Femur (tissue), 1 donor: ENCODE results near the gene TENM3.

ENCODE experiments used
- DNase-seq: peaks from one replicate; pipeline ENCODE4 v3.0.0-alpha.2; 2017

The TENM3 gene

DNA sequence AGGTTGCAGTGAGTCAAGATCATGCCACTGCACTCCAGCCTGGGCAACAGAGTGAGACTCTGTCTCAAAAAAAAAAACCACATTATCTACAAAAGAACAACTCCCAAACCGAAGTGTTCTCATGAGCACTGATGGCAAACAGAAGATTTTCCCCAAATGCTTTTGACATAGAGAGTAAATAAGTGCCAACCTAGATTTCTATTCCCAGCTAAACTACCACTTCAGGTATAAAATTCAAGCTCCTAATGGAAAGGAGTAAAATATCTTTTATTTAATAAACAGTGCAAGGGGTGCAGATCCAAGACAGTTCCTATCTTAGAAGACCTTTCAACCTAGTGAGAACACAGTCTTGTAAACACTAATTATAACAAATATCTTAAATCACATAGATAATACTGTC is 170.3 kb downstream of the TENM3 start:
- no peak for DNase-seq

DNA sequence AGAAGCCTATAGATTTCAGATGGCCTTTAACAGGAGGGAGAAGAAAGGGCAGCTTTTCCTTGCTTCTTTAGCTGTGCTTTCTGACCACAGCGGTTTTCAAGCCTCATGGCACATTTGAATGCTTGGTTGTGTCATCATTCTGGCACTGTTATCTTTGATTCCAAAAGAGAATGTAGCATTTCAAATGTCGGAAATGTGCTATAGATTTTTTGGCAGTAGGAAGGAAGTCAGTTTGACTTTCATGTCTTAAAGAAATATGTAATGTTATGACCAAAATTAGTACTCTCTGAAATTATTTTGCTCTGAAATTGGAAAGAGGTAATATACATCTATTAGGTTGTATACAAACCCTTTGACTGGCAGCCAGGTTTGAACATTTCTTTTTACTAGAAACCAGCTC is 171.9 kb downstream of the TENM3 start:
- DNase-seq = no peak

- no peak for DNase-seq
These were observed 172.9 kb downstream of the TENM3 start for GRCh38 chr4:182416067-182416466.

- no peak for DNase-seq
These were observed 175.0 kb downstream of the TENM3 start for GRCh38 chr4:182418054-182418734.

DNA sequence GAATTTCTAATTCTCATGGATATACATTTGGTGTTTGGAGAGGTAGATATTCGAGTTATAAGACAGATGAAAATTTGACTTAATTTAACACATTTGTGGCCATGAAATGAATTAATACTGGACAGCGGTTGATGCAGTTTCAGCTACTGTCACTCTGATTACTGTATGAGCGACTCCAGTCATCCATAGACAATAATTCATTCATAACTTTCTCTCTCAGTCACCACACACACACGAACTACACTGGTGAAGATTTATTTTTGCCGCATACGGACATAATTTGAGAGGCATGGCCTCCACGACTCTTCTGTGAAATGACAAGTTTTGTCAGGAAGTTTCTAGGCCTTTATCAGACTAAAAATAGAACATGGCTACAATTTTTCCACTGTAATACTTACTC is 177.0 kb downstream of the TENM3 start:
- no peak for DNase-seq

GRCh38 chr4:182421753-182422152 is 178.6 kb downstream of the TENM3 start:
- peak; percentile 40 for DNase-seq

DNA sequence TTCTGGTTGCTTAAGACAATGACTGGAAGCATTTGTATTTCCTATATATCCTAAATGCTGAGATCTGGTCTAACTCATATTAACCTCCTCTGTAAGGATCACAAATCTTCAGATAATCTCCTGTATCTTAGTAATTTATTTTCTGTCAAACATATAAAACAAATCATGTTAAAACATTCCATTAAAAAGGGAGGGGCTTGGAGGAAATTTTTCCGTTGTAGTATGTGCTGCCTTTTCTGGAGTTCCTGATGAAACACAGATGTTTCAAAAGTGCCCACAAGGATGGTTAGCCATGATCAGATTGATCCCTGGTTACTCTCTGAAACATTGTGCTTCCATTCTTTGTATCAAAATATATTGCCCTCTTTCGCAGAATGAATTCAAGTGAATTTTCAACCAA is 182.1 kb downstream of the TENM3 start:
- no peak for DNase-seq

GRCh38 chr4:182426901-182427300 is 183.7 kb downstream of the TENM3 start:
- no peak for DNase-seq

- peak; percentile 32 for DNase-seq
These were observed 184.4 kb downstream of the TENM3 start for GRCh38 chr4:182427554-182427953.

GRCh38 chr4:182429896-182430295 is 186.7 kb downstream of the TENM3 start:
- DNase-seq = no peak

DNA sequence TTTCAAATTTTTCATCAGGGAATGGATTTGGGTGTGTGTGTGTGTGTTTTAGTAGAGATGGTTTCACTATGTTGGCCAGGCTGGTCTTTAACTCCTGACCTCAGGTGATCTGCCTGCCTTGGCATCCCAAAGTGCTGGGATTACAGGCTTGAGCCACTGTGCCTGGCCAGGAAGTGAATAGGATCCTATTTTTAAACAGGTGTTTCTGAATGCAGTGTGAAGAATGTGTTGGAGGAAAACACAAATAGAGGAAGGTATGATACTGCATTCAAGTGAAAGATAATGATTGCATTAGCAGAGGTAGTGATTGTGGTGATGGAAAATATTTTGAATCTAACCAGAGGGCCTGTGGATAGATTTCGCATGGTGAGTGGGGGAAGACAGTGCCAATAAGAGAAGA is 189.6 kb downstream of the TENM3 start:
- DNase-seq = no peak

- DNase-seq = no peak
These were observed 191.5 kb downstream of the TENM3 start for GRCh38 chr4:182434720-182435119.

GRCh38 chr4:182435401-182435800 is 192.2 kb downstream of the TENM3 start:
- DNase-seq = no peak

GRCh38 chr4:182443070-182443469 is 199.9 kb downstream of the TENM3 start:
- DNase-seq = no peak

DNA sequence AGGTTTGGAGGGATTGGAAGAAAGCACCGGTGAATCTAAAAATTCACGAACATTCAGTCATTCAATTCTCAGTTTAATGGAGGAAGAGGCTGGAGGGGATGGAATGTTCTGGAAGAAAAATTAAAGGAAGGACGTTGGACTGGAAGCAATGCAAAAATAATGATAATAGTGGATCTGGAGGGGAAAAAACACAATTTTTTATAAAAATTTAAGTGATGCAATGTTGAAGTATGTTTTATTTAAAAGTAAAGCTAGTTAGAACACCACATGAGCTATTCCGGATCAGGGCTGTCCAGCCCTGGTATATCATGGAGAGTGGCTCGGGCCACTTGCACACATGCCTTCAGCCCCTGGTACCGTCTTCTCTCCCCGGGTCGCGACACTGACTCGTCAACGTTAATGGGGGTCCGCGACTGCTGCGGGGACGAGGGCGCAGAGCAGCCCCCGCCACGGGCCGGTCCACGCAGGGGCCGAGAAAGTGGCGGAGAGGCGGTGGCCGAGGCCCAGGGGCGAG is 204.6 kb downstream of the TENM3 start:
- no peak for DNase-seq

GRCh38 chr4:182448281-182449151 is 205.3 kb downstream of the TENM3 start:
- peak; percentile 95 for DNase-seq

GRCh38 chr4:182449186-182449929 is 206.2 kb downstream of the TENM3 start:
- no peak for DNase-seq

- no peak for DNase-seq
These were observed 206.8 kb downstream of the TENM3 start for GRCh38 chr4:182449930-182450439.

GRCh38 chr4:182451441-182451840 is 208.2 kb downstream of the TENM3 start:
- DNase-seq = no peak

- DNase-seq = no peak
These were observed 210.6 kb downstream of the TENM3 start for GRCh38 chr4:182453830-182454229.

DNA sequence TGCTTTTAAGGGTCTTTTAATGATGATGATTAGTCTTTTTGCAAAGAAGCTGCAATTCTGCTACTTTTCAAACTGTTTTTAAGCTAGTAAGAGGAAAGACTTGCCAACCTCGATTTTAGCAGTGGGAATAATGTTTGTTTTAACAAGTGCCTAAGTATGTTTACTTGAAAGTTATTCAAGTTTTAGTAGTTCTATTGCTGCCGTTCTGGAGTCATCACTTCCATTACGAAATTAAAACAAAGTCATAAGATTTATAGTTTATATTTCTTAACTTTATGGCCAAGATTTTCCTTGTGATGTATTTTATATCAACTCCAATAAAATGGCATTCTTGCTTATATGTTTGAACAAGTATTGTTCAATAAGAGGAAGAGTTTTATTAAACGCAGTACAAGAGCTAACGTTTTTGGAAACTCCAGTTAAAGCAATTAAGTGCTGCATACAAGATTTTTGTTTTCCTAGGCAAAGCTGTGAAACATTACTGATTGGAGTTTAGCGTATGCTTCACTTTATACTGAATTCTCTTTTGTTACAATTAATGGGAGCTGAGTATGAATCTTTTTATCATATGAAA is 211.3 kb downstream of the TENM3 start:
- DNase-seq = no peak

GRCh38 chr4:182465114-182465513 is 221.9 kb downstream of the TENM3 start:
- DNase-seq = no peak

GRCh38 chr4:182465979-182466378 is 222.8 kb downstream of the TENM3 start:
- no peak for DNase-seq
